ENCODE results near the gene CAP2.

GRCh38 chr6:17602888-17603287 lies 209.5 kb downstream of the CAP2 start:
- TF ChIP-seq CTCF (IDR thresholded peaks at IDR 0.05) (no peak), MXD4 (CRISPR knock-in tag; IDR thresholded peaks at IDR 0.05; ENCODE audit: borderline replicate concordance) (no peak), USF1 (CRISPR knock-in tag; IDR thresholded peaks at IDR 0.05) (no peak), TCF7 (CRISPR knock-in tag; IDR thresholded peaks at IDR 0.05; ENCODE audit: low read depth) (no peak), PRDM15 (CRISPR knock-in tag; IDR thresholded peaks at IDR 0.05) (no peak)
